Omental fat pad (tissue), 4 donors: ENCODE results near the gene OXT. TPM values are rescaled to one million over a fixed set of nuclear protein-coding genes. Genes with fewer than 3 reads are reported as not detected.
"Not testable (repeated sequence)": the region's sequence is repeated elsewhere in the genome, so short reads cannot be mapped to it uniquely, and the experiment has no call there.

ENCODE experiments used
- ATAC-seq: fragments of 150-250 bp; one replicate; pipeline ENCODE4 v1.9.1; 2016; ENCODE audit warnings: mild to moderate bottlenecking, moderate library complexity; ENCODE audit not compliant: low FRiP score
- DNase-seq: peaks from one replicate; pipeline ENCODE4 v3.0.0-alpha.2; 2019; ENCODE audit warnings: low spot score
- CTCF ChIP-seq, 3 donors: fragments of 450-650 bp; IDR thresholded peaks; one replicate each; pipeline ENCODE4 v1.5.1; 2016 to 2017; ENCODE audit warnings: antibody characterized with exemption in 3 of 3, mild to moderate bottlenecking in 3 of 3, moderate library complexity in 2 of 3
- total RNA-seq, 4 donors: library from RNA; depleted of rRNA; stranded (reverse); fragments of >200 nt; gene quantifications; one replicate each; pipeline ENCODE4 v1.1.0, GENCODE V29; 2016

The OXT gene
- not detected for total RNA-seq

DNA sequence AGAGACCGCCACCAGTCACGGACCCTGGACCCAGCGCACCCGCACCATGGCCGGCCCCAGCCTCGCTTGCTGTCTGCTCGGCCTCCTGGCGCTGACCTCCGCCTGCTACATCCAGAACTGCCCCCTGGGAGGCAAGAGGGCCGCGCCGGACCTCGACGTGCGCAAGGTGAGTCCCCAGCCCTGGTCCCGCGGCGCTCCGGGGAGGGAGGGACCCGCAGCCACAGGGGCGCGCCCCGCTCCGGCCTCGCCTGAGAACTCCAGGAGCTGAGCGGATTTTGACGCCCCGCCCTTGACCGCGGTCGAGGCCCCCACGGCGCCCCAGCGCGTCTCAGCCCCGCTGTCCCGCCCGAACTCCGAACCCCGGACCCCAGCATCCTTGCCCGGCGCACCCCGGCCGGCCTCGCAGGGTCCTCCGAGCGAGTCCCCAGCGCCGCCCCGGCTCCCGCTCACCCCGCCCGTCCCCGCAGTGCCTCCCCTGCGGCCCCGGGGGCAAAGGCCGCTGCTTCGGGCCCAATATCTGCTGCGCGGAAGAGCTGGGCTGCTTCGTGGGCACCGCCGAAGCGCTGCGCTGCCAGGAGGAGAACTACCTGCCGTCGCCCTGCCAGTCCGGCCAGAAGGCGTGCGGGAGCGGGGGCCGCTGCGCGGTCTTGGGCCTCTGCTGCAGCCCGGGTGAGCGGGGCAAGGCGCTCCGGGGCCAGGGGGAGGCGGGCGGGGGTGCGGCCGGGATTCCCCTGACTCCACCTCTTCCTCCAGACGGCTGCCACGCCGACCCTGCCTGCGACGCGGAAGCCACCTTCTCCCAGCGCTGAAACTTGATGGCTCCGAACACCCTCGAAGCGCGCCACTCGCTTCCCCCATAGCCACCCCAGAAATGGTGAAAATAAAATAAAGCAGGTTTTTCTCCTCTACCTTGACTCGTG is at the start of gene OXT:
TSS of gene OXT (plus strand) at position 11 of the 920 bp plus-strand sequence. CDS start at position 47, 36 bp downstream.
- ATAC-seq (peak; percentile 30), DNase-seq (no peak)
- no peak for TF ChIP-seq CTCF (IDR thresholded peaks at IDR 0.05)

- ATAC-seq (no peak), DNase-seq (no peak)
- TF ChIP-seq CTCF (IDR thresholded peaks at IDR 0.05), result no peak
These were observed 49.6 kb upstream of the OXT start for GRCh38 chr20:3021777-3022176.

- not testable (repeated sequence) for DNase-seq, ATAC-seq
These were observed 48.6 kb upstream of the OXT start for GRCh38 chr20:3022559-3023490.

- no peak for DNase-seq
- no peak for TF ChIP-seq CTCF (IDR thresholded peaks at IDR 0.05)
- ATAC-seq, result no peak
These were observed 43.4 kb upstream of the OXT start for GRCh38 chr20:3027987-3028386.

- no peak for DNase-seq
- ATAC-seq, result no peak
These were observed 39.8 kb upstream of the OXT start for GRCh38 chr20:3031524-3032147.

DNA sequence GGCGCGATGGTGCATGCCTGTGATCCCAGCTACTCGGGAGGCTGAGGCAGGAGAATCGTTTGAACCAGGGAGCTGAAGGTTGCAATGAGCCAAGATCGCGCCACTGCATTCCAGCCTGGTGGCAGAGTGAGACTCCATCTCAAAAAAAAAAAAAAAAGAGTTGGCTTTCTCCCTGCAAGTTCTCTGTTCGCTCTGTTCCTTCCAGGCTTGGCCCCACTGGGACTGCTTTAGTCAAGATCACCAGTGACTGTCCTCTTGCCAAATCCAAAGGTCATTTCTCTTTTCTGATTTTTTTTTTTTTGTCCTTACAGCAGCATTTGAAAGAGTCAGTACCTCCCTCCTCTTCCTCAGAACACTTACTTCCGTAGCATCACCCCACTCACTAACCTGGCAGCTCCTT is 38.8 kb upstream of the OXT start:
- ATAC-seq, result no peak
- TF ChIP-seq CTCF (IDR thresholded peaks at IDR 0.05), result no peak
- no peak for DNase-seq

More at GRCh38 chr20:3031524-3032147, 39.8 kb upstream of the OXT start:
- TF ChIP-seq CTCF (IDR thresholded peaks at IDR 0.05), result no peak

DNA sequence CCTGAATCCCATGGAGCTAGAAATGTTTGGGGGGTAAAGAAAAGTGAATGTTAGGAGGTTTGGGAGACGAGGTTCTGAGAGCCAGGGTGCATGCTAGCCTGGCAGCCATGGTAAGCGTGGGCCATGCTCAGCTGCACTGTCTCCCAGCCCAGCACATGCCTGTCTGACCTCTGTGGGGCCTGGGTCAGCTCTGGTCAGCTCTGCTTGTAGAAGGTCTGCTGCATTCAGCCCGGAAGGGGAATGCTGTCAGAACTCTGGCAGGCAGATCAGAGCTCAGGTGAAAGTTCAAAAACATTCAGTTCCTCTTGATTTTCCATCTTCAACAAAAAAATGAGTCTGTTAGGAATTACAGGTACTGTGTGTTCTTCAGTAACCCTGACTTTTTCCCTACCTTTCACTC is 33.8 kb upstream of the OXT start:
- no peak for TF ChIP-seq CTCF (IDR thresholded peaks at IDR 0.05)
- ATAC-seq, result no peak
- no peak for DNase-seq
